GM18951 (cell line): ENCODE results near the gene PRDM7.
"Not testable (repeated sequence)": the region's sequence is repeated elsewhere in the genome, so short reads cannot be mapped to it uniquely, and the experiment has no call there.

Source experiments
- POLR2A ChIP-seq: IDR thresholded peaks from 4 replicates; pipeline ENCODE4 v1.6.1; 2011; ENCODE audit warnings: mild to moderate bottlenecking; ENCODE audit not compliant: insufficient read length, insufficient read depth; ENCODE audit errors: extremely low read depth
- in situ Hi-C: fragments of 300-500 bp; cut with MboI; formaldehyde crosslinking; loops from one replicate; pipeline ENCODE4 v1.12.0; 2022; ENCODE audit warnings: low sequenced_read_pairs, mixed read lengths, inconsistent platforms; ENCODE audit not compliant: unreplicated experiment

The PRDM7 gene

GRCh38 chr16:90084215-90084950 lies 7.3 kb upstream of the PRDM7 start:
- in situ Hi-C loops: no loop called here

GRCh38 chr16:90083139-90083538 lies 6.0 kb upstream of the PRDM7 start:
- in situ Hi-C loops: no loop called here
- no peak for TF ChIP-seq POLR2A

More at GRCh38 chr16:90084215-90084950, 7.3 kb upstream of the PRDM7 start:
- TF ChIP-seq POLR2A: no peak

- in situ Hi-C loops: no loop called here
- no peak for TF ChIP-seq POLR2A
These were observed 4.5 kb upstream of the PRDM7 start for GRCh38 chr16:90081606-90081970.

- TF ChIP-seq POLR2A: no peak
- in situ Hi-C loops: no loop called here
These were observed 1.4 kb upstream of the PRDM7 start for GRCh38 chr16:90078579-90078895.

- TF ChIP-seq POLR2A: no peak
- in situ Hi-C loops: no loop called here
These were observed 837 bp upstream of the PRDM7 start for GRCh38 chr16:90077757-90078578.

DNA sequence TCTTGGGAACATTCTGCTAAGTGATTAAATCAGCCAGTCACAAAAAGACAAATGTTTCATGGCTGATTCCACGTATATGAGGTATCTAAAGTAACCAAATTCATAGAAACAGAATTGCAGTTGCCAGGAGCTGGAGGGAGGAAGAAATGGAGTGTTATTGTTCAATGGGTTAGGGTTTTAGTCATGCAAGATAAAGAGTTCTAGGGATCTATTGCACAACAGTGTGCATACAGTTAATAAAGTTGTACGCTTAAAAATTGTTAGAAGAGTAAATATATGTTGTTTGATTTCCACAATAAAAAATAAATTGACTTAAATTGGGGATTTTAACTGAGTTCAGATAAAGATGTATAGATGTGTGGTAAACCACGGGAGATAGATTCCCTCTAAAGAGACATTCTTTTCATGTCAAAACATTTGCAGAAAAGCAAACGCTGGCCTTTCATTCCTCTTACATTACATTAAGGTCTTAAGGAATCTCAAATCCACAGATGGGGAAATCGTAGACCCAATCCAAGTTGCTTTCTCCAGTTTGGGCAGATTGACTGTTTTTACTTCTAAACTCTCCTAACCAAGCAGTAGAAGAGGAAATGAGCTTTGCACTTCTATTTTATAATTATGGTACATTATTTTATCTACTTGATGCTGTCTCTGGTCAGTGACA lies 4.6 kb downstream of the PRDM7 start:
- no peak for TF ChIP-seq POLR2A
- in situ Hi-C loops: no loop called here

GRCh38 chr16:90070440-90070839 lies 6.7 kb downstream of the PRDM7 start:
- TF ChIP-seq POLR2A: no peak
- in situ Hi-C loops: no loop called here

- in situ Hi-C loops: no loop called here
- TF ChIP-seq POLR2A: no peak
These were observed 15.7 kb downstream of the PRDM7 start for GRCh38 chr16:90061437-90061836.

- TF ChIP-seq POLR2A: no peak
- in situ Hi-C loops: no loop called here
These were observed 19.4 kb downstream of the PRDM7 start for GRCh38 chr16:90057738-90058173.

- in situ Hi-C loops: not testable (repeated sequence)
These were observed 20.6 kb downstream of the PRDM7 start for GRCh38 chr16:90056521-90056920.

GRCh38 chr16:90055371-90055770 lies 21.8 kb downstream of the PRDM7 start:
- no peak for TF ChIP-seq POLR2A

GRCh38 chr16:90054554-90054953 lies 22.6 kb downstream of the PRDM7 start:
- in situ Hi-C loops: no loop called here
- TF ChIP-seq POLR2A: no peak

More at GRCh38 chr16:90055371-90055770, 21.8 kb downstream of the PRDM7 start:
- in situ Hi-C loops: no loop called here

DNA sequence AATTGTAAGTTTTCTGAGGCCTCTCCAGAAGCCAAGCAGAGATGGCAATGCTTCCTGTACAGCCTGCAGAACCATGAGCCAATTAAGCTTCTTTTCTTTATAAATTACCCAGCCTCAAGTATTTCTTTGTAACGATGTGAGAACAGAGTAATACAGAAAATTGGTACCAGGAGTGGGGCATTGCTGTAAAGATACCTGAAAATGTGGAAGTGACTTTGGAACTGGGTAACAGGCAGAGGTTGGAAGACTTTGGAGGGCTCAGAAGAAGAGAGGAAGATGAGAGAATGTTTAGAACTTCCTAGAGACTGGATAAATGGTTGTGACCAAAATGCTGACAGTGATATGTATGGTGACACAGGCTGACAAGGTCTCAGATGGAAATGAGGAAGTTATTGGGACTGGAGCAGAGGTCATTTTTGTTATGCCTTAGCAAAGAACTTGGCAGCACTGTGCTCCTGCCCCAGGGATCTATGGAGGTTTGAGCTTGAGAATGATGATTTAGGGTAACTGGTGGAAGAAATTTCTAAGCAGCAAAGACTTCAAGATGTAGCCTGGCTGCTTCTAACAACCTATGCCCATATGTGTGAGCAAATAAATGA lies 23.1 kb downstream of the PRDM7 start:
- in situ Hi-C loops: no loop called here

More for the DNA sequence above, 23.1 kb downstream of the PRDM7 start:
- no peak for TF ChIP-seq POLR2A
